Hepatocyte (in vitro differentiated cells): ENCODE measurements around the gene KIRREL3.

Experiments used
- EZH2 ChIP-seq: fragments of 200-600 bp; sonication (generic); IDR thresholded peaks from 2 replicates; pipeline ENCODE4 v1.6.1; 2016; ENCODE audit warnings: antibody characterized with exemption, mild to moderate bottlenecking, borderline replicate concordance
- TF ChIP-seq, protein P1 (sequence below): fragments of 200-600 bp; sonication (generic); IDR thresholded peaks from 2 replicates; pipeline ENCODE4 v1.5.1; 2016; ENCODE audit warnings: antibody characterized with exemption, mild to moderate bottlenecking; ENCODE audit not compliant: poor library complexity

DNA sequence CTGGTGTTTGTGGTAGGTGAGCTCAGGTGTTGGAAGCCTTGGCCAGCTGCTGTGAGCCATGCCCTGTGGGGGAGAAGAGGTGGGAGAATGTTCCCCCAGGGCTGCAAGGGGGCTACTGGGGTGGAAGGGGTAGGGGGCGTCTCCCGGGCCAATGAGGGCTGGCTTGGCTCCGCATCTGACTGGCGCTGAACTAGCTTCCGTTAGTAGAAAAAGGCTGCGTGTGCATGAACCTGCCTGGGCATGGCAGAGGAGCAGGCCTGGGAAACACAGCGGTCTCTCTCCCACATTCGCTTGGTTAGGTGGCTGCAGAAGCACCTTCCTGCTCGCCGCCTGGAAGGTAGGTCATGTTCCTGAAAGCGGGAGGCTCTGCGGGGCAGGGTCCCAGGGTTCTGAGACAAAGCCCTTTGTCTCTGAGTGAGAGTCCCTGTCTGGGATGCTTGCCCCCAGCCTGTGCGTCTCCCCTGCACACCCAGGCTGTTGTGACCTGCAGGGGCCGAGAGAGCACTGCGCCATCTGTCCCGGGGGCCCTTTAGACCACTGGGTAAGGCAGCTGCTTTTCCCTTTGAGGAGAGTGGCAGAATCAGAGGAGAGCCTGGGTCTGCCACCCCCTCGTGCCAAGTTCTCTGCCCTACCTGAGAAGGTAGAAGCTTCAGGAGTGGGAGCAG is 466.3 kb downstream of the KIRREL3 start:
- TF ChIP-seq, protein P1, sequence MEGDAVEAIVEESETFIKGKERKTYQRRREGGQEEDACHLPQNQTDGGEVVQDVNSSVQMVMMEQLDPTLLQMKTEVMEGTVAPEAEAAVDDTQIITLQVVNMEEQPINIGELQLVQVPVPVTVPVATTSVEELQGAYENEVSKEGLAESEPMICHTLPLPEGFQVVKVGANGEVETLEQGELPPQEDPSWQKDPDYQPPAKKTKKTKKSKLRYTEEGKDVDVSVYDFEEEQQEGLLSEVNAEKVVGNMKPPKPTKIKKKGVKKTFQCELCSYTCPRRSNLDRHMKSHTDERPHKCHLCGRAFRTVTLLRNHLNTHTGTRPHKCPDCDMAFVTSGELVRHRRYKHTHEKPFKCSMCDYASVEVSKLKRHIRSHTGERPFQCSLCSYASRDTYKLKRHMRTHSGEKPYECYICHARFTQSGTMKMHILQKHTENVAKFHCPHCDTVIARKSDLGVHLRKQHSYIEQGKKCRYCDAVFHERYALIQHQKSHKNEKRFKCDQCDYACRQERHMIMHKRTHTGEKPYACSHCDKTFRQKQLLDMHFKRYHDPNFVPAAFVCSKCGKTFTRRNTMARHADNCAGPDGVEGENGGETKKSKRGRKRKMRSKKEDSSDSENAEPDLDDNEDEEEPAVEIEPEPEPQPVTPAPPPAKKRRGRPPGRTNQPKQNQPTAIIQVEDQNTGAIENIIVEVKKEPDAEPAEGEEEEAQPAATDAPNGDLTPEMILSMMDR: no peak
- no peak for TF ChIP-seq EZH2
